CD14-positive monocyte (primary cell): Measurements from ENCODE around the gene SREK1IP1. TPM values are rescaled to one million over a fixed set of nuclear protein-coding genes. Genes with fewer than 3 reads are reported as not detected.

Experiments
- DNase-seq, 3 donors: peaks; one replicate each; pipeline ENCODE4 v3.0.0-alpha.2; 2011 to 2022
- H2AFZ ChIP-seq: 2 replicates; pipeline ENCODE4 v1.6.0; 2012; ENCODE audit warnings: mild to moderate bottlenecking, low read depth, low read length, inconsistent platforms; ENCODE audit not compliant: insufficient read depth, poor library complexity, severe bottlenecking
- H3K27ac ChIP-seq, 2 donors: 1 replicate in 1 of 2; 2 replicates in 1 of 2; pipeline ENCODE4 v1.5.1; 2012 to 2013; ENCODE audit warnings: low read length in 2 of 2, control low read depth in 1 of 2, inconsistent platforms in 1 of 2, low read depth in 1 of 2, mild to moderate bottlenecking in 1 of 2
- H3K27me3 ChIP-seq, 2 donors: one replicate each; pipeline versions ENCODE4 v1.6.0 to v1.6.1; 2011 to 2013; ENCODE audit warnings: low read length in 2 of 2; ENCODE audit not compliant: control insufficient read depth in 2 of 2, insufficient read depth in 2 of 2
- H3K36me3 ChIP-seq, 2 donors: replicated peaks in 1 of 2; 1 replicate in 1 of 2; 2 replicates in 1 of 2; pipeline versions ENCODE4 v1.5.1 to v1.6.1; 2012 to 2013; ENCODE audit warnings: low read length in 2 of 2, control low read depth in 1 of 2, inconsistent platforms in 1 of 2, mild to moderate bottlenecking in 1 of 2; ENCODE audit not compliant: insufficient read depth in 2 of 2, control insufficient read depth in 1 of 2
- H3K4me1 ChIP-seq, 2 donors: 1 replicate in 1 of 2; 2 replicates in 1 of 2; pipeline versions ENCODE4 v1.5.1 to v1.6.1; 2012 to 2013; ENCODE audit warnings: low read length in 2 of 2, control low read depth in 1 of 2, inconsistent platforms in 1 of 2, mild to moderate bottlenecking in 1 of 2, moderate library complexity in 1 of 2; ENCODE audit not compliant: insufficient read depth in 2 of 2, control insufficient read depth in 1 of 2
- H3K4me2 ChIP-seq: replicated peaks from 2 replicates; pipeline ENCODE3; 2012; ENCODE audit warnings: low read length, moderate library complexity, mild to moderate bottlenecking; ENCODE audit not compliant: poor library complexity, severe bottlenecking; ENCODE audit errors: extremely low read depth
- H3K4me3 ChIP-seq, 3 experiments: fragments of 200-600 bp in 1 of 3; sonication (generic) in 1 of 3; replicated peaks in 1 of 3; 1 replicate in 2 of 3; 2 replicates in 1 of 3; pipeline ENCODE4 v1.5.1; 2011 to 2013; ENCODE audit warnings: low read length in 3 of 3, mild to moderate bottlenecking in 3 of 3, control low read depth in 2 of 3, low read depth in 2 of 3, inconsistent platforms in 1 of 3, moderate library complexity in 1 of 3
- H3K79me2 ChIP-seq: 2 replicates; pipeline ENCODE4 v1.6.0; 2012; ENCODE audit warnings: mild to moderate bottlenecking, control low read depth, inconsistent platforms, low read length, moderate library complexity; ENCODE audit not compliant: insufficient read depth
- H3K9ac ChIP-seq: 2 replicates; pipeline ENCODE4 v1.6.0; 2017; ENCODE audit warnings: low read length, mild to moderate bottlenecking; ENCODE audit not compliant: insufficient read depth, poor library complexity, severe bottlenecking
- H3K9me3 ChIP-seq, 2 donors: replicated peaks in 1 of 2; 1 replicate in 1 of 2; 2 replicates in 1 of 2; pipeline versions ENCODE4 v1.5.1 to v1.6.1; 2012 to 2013; ENCODE audit warnings: low read length in 2 of 2, control low read depth in 1 of 2; ENCODE audit not compliant: control insufficient read depth in 1 of 2, insufficient read depth in 1 of 2
- H4K20me1 ChIP-seq: 2 replicates; pipeline ENCODE4 v1.6.0; 2012; ENCODE audit warnings: mild to moderate bottlenecking, low read length, control low read depth, moderate library complexity; ENCODE audit not compliant: insufficient read depth
- H3K27ac Mint-ChIP-seq, 7 donors: one replicate each; pipeline ENCODE4 v1.8.0; 2020; ENCODE audit warnings: mild to moderate bottlenecking in 7 of 7, mixed read lengths in 7 of 7, moderate library complexity in 6 of 7, inconsistent platforms in 2 of 7
- H3K27me3 Mint-ChIP-seq, 3 donors: one replicate each; pipeline ENCODE4 v1.8.0; 2021 to 2022; ENCODE audit warnings: low read depth in 3 of 3, mild to moderate bottlenecking in 3 of 3, mixed read lengths in 3 of 3, moderate library complexity in 3 of 3, inconsistent platforms in 1 of 3
- H3K36me3 Mint-ChIP-seq, 2 donors: one replicate each; pipeline ENCODE4 v1.8.0; 2020; ENCODE audit warnings: mixed read lengths in 2 of 2, inconsistent platforms in 1 of 2, mild to moderate bottlenecking in 1 of 2
- H3K4me1 Mint-ChIP-seq: one replicate; pipeline ENCODE4 v1.8.0; 2020; ENCODE audit warnings: mild to moderate bottlenecking, mixed read lengths
- H3K4me3 Mint-ChIP-seq, 2 donors: one replicate each; pipeline ENCODE4 v1.8.0; 2020; ENCODE audit warnings: mild to moderate bottlenecking in 2 of 2, mixed read lengths in 2 of 2, moderate library complexity in 1 of 2
- H3K9me3 Mint-ChIP-seq, 7 donors: one replicate each; pipeline ENCODE4 v1.8.0; 2020 to 2022; ENCODE audit warnings: mixed read lengths in 7 of 7, mild to moderate bottlenecking in 6 of 7, moderate library complexity in 6 of 7, inconsistent platforms in 2 of 7
- CTCF ChIP-seq: fragments of 200-600 bp; IDR thresholded peaks from one replicate; pipeline ENCODE4 v1.8.0; 2022; ENCODE audit warnings: antibody characterized with exemption, mild to moderate bottlenecking
- WGBS: methylation state at CpG from one replicate; pipeline ENCODE4 v1.1.5; 2013; ENCODE audit warnings: missing lambda C conversion rate; ENCODE audit not compliant: insufficient coverage; 5-methylcytosine and 5-hydroxymethylcytosine counted together
- intact Hi-C, 2 donors: fragments of 100-400 bp; cut with micrococcal nuclease; formaldehyde crosslinking; loops; one replicate each; pipeline versions ENCODE4 v1.15.0 to v1.15.1; 2023
- polyA plus RNA-seq, 3 donors: library from polyadenylated mRNA; depleted of rRNA in 1 of 3; unstranded in 2 of 3; stranded (reverse) in 1 of 3; fragments of 300-500 nt in 2 of 3; fragments of >200 nt in 1 of 3; fragmentation: Illumina TruSeq in 2 of 3; gene quantifications; 1 replicate in 2 of 3; 2 replicates in 1 of 3; pipeline ENCODE4 v1.2.3, GENCODE V29; 2012 to 2021

Gene SREK1IP1
- polyA plus RNA-seq, 3 donors: 6.9 to 18.3 (median 16.9) TPM

GRCh38 chr5:64744914-64745313, 23.6 kb downstream of the SREK1IP1 start:
- H3K4me3 Mint-ChIP-seq: no peak overlapping the region
- H2AFZ ChIP-seq: no peak overlapping the region
- no peaks in the 10 kb centered on the region for H3K27me3 Mint-ChIP-seq
- no peaks in the 10 kb centered on the region for H3K4me1 ChIP-seq
- peaks cover 23 to 38% of the 10 kb centered on the region in 2 donors for H3K36me3 Mint-ChIP-seq
- peaks cover 28% of the 10 kb centered on the region for H4K20me1 ChIP-seq
- no peak overlapping the region for H3K4me2 ChIP-seq
- intact Hi-C loops: no loop called here
- no peak for TF ChIP-seq CTCF
- peaks cover 10 to 39% of the 10 kb centered on the region in 2 donors for H3K36me3 ChIP-seq
- H3K27me3 ChIP-seq: no peaks in the 10 kb centered on the region
- H3K9me3 Mint-ChIP-seq: no peaks in the 10 kb centered on the region
- no CpG with 5 or more reads among the region's 1 CpG for WGBS
- no peak for DNase-seq
- peak overlapping the region in 2 of 7 donors; percentile 53 to 66 for H3K27ac Mint-ChIP-seq
- H3K9ac ChIP-seq: no peak overlapping the region
- H3K79me2 ChIP-seq: no peaks in the 10 kb centered on the region
- no peak overlapping the region for H3K27ac ChIP-seq
- no peaks in the 10 kb centered on the region for H3K9me3 ChIP-seq
- H3K4me3 ChIP-seq: no peak overlapping the region
- H3K4me1 Mint-ChIP-seq: no peaks in the 10 kb centered on the region

- Mint-ChIP-seq H3K9me3 (no peaks in the 10 kb centered on the region), H3K4me3 (no peak overlapping the region), H3K27ac (no peak overlapping the region), H3K36me3 (peaks cover 32 to 49% of the 10 kb centered on the region in 2 donors), H3K27me3 (no peaks in the 10 kb centered on the region), H3K4me1 (no peaks in the 10 kb centered on the region)
- no peak for DNase-seq
- Histone ChIP-seq H3K4me2 (no peak overlapping the region), H3K36me3 (peaks cover 29 to 59% of the 10 kb centered on the region in 2 donors), H3K79me2 (no peaks in the 10 kb centered on the region), H3K9me3 (no peaks in the 10 kb centered on the region), H3K4me1 (no peaks in the 10 kb centered on the region), H2AFZ (no peak overlapping the region), H3K9ac (no peak overlapping the region), H3K4me3 (no peak overlapping the region), H3K27ac (no peak overlapping the region), H3K27me3 (no peaks in the 10 kb centered on the region), H4K20me1 (peaks cover 25% of the 10 kb centered on the region)
- TF ChIP-seq CTCF: no peak
- intact Hi-C loops: no loop called here
These were observed 25.7 kb downstream of the SREK1IP1 start for GRCh38 chr5:64742821-64743220.
